Activated CD8-positive, alpha-beta memory T cell treated with anti-CD3 and anti-CD28 coated beads, Interleukin-2, amount 50 U/mL, for 4 hours (primary cell): ENCODE results near the gene ESR1.
"Not testable (repeated sequence)": the region's sequence is repeated elsewhere in the genome, so short reads cannot be mapped to it uniquely, and the experiment has no call there.

Source experiments
- DNase-seq: peaks from one replicate; pipeline ENCODE4 v3.0.0-alpha.2; 2020

The ESR1 gene

DNA sequence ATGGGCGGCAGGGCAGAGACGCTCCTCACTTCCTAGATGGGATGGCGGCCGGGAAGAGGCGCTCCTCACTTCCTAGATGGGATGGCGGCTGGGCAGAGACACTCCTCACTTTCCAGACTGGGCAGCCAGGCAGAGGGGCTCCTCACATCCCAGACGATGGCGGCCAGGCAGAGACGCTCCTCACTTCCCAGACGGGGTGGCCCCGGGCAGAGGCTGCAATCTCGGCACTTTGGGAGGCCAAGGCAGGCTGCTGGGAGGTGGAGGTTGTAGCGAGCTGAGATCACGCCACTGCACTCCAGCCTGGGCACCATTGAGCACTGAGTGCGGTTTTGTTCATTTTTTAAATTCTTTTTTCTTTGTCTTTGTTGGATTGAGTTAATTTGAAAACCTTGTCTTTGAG, 92.3 kb downstream of the ESR1 start:
- not testable (repeated sequence) for DNase-seq

- DNase-seq = no peak
Measured at GRCh38 chr6:151900256-151900655, 92.8 kb downstream of the ESR1 start.

- DNase-seq = no peak
Measured at GRCh38 chr6:151901009-151901411, 93.5 kb downstream of the ESR1 start.

DNA sequence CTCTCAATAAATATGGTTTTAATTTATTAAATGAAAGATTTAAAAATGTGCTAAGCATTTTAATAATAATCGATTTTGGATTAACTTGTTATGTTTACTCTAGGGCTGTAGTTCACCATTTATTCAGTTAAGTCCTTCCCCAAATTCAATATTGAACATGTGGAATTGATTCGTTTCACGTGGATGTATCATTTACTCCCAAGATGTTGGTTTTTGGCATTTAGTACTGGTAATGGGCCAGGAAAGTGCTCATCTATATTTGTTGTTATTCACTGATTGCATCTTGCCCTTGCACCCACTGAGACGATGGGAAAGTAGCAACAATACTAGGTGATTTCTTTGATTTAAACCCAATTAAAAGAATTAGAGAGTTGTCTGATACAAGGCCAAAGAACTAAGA, 97.1 kb downstream of the ESR1 start:
- no peak for DNase-seq

GRCh38 chr6:151905072-151905471, 97.6 kb downstream of the ESR1 start:
- no peak for DNase-seq

- no peak for DNase-seq
Measured at GRCh38 chr6:151905854-151906253, 98.4 kb downstream of the ESR1 start.

DNA sequence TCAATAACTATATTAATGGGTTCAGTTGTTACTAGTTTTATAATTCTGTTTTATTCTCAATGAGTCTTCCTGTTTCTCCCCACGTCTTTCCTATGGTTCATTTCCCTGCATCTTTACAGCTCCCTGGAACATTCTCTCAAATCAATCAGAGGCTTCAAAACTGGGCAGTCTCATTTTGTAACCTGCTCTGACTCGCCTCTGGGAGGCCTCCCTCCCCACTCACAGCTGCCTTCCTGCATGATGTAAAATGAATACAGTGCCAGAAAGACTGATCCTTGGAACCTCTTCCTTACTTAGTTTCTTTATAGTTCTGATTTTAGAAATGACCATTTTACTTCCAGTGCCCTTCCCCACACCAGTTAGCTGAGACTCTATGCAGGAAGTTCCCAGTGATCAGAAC, 103.9 kb downstream of the ESR1 start:
- DNase-seq = no peak

- no peak for DNase-seq
Measured at GRCh38 chr6:151914484-151914883, 107.0 kb downstream of the ESR1 start.

GRCh38 chr6:151916075-151916474, 108.6 kb downstream of the ESR1 start:
- no peak for DNase-seq

DNA sequence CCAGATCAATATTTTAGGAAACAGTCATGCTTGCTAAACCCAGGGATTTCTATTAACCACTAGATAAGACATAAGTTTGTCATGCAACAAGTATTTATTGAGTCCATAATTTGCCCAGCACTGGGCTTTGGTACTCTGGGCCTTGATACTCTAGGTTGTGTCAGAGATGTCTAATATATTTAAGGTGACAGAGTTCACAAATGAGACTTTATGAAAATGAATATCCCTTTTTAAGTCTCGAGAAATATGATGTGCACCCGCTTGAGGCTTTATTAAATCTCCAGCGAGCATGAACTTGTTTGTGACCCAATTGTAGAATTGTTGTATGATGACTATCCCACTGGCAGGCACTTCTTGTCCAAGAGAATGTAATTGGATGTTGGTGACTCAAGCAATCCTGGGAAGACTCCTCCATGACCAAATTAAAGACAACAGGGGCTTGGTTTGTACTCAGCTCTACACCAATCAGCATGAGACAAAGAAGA, 109.2 kb downstream of the ESR1 start:
- DNase-seq = no peak

DNA sequence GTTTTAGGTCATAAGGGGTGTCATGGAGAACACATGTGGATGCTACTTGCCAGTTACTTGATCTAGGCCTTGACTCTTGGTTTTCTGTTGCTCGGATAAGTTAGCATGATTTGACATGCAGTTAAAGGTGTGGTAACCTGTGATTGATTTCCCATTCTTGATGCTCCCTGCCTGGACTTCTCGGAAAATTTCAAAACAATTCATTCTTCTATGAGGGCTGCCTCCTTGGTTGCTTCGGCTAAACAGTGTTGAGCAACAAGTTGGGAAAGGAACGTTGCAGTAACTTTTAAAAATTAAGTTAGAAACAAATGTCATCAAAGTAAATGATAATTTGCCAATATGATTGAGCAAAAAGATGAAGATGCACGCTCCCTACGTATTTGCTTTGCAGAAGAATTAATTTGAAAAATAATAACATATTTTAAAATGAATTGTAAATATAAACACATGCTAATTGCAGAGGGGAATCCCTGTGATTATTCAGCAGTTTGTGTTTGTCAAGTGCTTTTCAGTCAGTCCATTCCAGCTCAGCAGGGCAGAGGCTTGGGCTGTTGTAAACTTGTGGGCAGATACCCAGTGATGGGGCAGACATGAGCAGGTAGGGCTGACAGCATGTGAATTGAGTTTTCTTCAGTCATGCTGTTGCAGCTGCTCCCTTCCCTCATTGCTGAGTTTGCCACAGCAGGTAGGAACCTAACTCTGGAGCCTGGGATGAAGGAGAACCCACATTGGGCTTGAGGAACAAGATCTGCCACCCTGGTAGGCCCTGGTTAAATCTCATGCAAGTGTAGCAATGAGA, 110.2 kb downstream of the ESR1 start:
- DNase-seq = no peak

GRCh38 chr6:151940307-151940706, 132.8 kb downstream of the ESR1 start:
- no peak for DNase-seq

DNA sequence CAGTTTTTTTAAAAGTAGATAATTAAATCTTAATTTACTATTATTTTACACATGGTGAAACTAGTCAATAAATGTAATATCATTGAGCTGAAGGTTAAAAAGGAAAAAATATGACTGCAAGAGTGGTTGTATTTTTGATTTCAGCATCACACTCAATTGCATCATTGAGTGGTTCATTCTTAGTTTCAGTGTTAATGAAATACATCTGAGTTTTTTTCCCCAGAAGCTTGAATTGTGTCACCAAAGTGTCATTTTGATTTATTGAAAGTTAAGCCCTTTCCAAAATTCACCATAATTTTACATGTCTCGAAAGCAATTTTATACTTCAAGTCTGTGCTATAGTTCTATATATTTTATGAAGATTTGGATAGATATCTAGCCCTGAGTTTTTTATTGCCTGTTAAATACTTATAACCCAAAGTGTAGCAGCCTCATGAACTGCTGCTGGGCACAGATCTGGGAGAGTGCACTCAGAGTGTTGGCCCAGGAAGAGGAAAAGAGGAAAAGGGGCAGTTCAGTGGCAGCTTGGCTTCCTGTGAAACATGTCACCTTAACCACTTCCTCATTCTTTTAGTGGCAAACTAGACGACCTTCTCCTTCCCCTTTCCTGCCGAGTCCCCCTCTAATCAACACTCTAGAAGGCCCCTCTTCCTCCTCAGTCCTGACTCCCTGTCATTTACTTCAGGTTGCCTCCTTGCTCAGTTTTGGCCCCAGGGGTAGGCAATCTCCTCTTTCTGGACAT, 140.7 kb downstream of the ESR1 start:
- no peak for DNase-seq

- DNase-seq = no peak
Measured at GRCh38 chr6:151958332-151958731, 150.8 kb downstream of the ESR1 start.

DNA sequence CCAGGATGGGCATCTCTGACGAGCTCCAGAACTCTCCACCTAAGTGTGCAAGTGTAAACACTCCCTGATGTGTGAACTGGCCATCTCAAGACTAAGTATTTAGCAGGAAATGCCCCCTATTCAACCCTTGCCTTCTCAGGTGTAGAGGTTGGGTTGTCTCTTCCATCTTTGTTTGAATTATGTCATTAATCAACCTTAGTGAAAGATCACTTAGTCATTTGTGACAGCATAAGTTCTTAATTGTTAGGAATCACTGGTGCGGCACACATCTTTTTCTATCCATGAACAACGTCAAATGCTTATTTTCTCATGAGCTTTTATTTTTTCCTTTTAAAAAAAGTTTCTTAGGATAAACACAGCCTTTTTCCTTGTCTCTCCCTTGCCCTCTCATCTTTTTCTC, 151.6 kb downstream of the ESR1 start:
- DNase-seq = no peak

GRCh38 chr6:151961809-151962208, 154.3 kb downstream of the ESR1 start:
- DNase-seq = no peak

GRCh38 chr6:151962246-151962846, 154.9 kb downstream of the ESR1 start:
- no peak for DNase-seq

- no peak for DNase-seq
Measured at GRCh38 chr6:151963001-151963400, 155.5 kb downstream of the ESR1 start.

DNA sequence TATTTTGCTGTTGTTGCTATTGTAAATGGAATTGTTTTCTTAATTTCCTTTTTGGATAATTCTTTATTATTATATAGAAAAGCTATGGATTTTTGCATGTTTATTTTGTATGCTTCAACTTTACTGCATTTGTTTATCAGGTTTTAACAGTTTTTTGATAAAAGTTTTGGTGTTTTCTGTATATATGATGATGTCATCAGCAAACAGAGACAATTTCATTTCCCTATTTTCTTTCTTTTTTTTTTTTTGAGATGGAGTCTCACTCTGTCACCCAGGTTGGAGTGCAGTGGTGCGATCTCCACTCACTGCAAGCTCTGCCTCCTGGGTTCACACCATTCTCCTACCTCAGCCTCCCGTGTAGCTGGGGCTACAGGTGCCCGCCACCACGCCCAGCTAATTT, 156.9 kb downstream of the ESR1 start:
- DNase-seq = not testable (repeated sequence)

- DNase-seq = no peak
Measured at GRCh38 chr6:151974061-151974617, 166.7 kb downstream of the ESR1 start.

DNA sequence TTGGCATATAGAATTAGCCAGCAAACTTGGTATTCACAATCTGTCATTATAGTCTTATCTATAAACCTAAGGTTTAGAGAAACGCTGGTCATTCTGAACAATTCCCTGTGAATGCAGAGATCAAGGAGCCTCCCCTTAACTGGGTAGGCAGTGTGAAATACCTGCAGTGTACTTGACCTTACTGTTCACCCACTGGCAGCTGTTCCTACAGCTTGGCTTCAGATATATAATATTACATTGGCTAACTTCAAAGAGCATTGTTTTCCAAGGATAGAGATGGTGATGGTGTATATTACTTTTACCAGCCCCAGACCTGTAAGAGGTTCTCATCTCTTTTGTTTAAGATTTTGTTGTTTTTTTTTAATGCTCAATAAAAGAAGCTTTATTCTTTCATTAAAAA, 168.3 kb downstream of the ESR1 start:
- DNase-seq = no peak

GRCh38 chr6:151988199-151988598, 180.7 kb downstream of the ESR1 start:
- DNase-seq = not testable (repeated sequence)

- DNase-seq = no peak
Measured at GRCh38 chr6:151992091-151992490, 184.6 kb downstream of the ESR1 start.

GRCh38 chr6:151993364-151993763, 185.9 kb downstream of the ESR1 start:
- DNase-seq = no peak
